ENCODE results near the gene SCARB1. TPM values are rescaled to one million over a fixed set of nuclear protein-coding genes. Genes with fewer than 3 reads are reported as not detected.

Gene SCARB1
- total and polyA plus RNA-seq, 4 donors: 14.9 to 88.4 (median 56.2) TPM

- no peak overlapping the region for H3K4me3 ChIP-seq (ENCODE audit: low read depth, low read length)
- H3K27me3 ChIP-seq (ENCODE audit: control insufficient read depth, insufficient read depth, low read length): no peaks in the 10 kb centered on the region
- WGBS (ENCODE audit: insufficient coverage): 83% methylated on average over 24 of the region's 27 CpGs
- peaks cover 8% of the 10 kb centered on the region for H3K4me1 ChIP-seq (ENCODE audit: control insufficient read depth, insufficient read depth, low read length)
- H3K36me3 ChIP-seq (ENCODE audit: control insufficient read depth, insufficient read depth, low read length): peaks cover 41% of the 10 kb centered on the region
- DNase-seq (ENCODE audit: low read depth in 4 of 6, low spot score in 6 of 6): peak in 1 of 6 donors; percentile 32
- no peak overlapping the region for H3K27ac ChIP-seq (ENCODE audit: low read depth, low read length)
- no peaks in the 10 kb centered on the region for H3K9me3 ChIP-seq (ENCODE audit: control insufficient read depth, insufficient read depth, low read length)
These were observed 84.2 kb downstream of the SCARB1 start for GRCh38 chr12:124779161-124780141.

DNA sequence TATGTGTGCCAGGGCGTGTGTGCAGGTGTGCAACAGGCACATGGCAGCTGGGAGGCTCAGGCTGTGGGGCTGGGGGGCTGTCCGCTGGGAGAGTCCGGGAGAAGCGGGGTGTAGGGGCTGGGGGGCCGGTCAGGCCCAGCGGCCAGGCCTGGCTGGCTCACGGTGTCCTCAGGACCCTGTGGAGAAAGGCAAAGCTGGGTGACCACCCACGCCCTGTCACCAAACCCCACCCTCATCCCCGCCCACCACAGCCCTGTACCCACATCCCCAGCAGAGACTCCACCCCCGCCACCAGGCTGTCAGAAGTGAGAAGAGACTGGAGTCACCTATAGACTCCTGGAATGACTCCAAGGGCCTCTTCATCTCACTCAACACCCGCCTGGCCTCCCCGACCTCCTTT lies 85.3 kb downstream of the SCARB1 start:
- Histone ChIP-seq H3K27me3 (ENCODE audit: control insufficient read depth, insufficient read depth, low read length) (no peaks in the 10 kb centered on the region), H3K4me3 (ENCODE audit: low read depth, low read length) (no peak overlapping the region), H3K27ac (ENCODE audit: low read depth, low read length) (no peak overlapping the region), H3K36me3 (ENCODE audit: control insufficient read depth, insufficient read depth, low read length) (peaks cover 31% of the 10 kb centered on the region), H3K4me1 (ENCODE audit: control insufficient read depth, insufficient read depth, low read length) (peaks cover 11% of the 10 kb centered on the region), H3K9me3 (ENCODE audit: control insufficient read depth, insufficient read depth, low read length) (no peaks in the 10 kb centered on the region)
- 85% methylated on average over 4 of the region's 12 CpGs for WGBS (ENCODE audit: insufficient coverage)
- DNase-seq (ENCODE audit: low read depth in 4 of 6, low spot score in 6 of 6): no peak

- Histone ChIP-seq H3K27ac (ENCODE audit: low read depth, low read length) (no peak overlapping the region), H3K27me3 (ENCODE audit: control insufficient read depth, insufficient read depth, low read length) (no peaks in the 10 kb centered on the region), H3K4me1 (ENCODE audit: control insufficient read depth, insufficient read depth, low read length) (peaks cover 11% of the 10 kb centered on the region), H3K9me3 (ENCODE audit: control insufficient read depth, insufficient read depth, low read length) (no peaks in the 10 kb centered on the region), H3K4me3 (ENCODE audit: low read depth, low read length) (no peak overlapping the region), H3K36me3 (ENCODE audit: control insufficient read depth, insufficient read depth, low read length) (peaks cover 29% of the 10 kb centered on the region)
- WGBS (ENCODE audit: insufficient coverage): 76% methylated on average over 24 of the region's 31 CpGs
- DNase-seq (ENCODE audit: low read depth in 4 of 6, low spot score in 6 of 6): no peak
These were observed 86.0 kb downstream of the SCARB1 start for GRCh38 chr12:124777399-124778372.

GRCh38 chr12:124776125-124776513 lies 87.5 kb downstream of the SCARB1 start:
- Histone ChIP-seq H3K9me3 (ENCODE audit: control insufficient read depth, insufficient read depth, low read length) (no peaks in the 10 kb centered on the region), H3K36me3 (ENCODE audit: control insufficient read depth, insufficient read depth, low read length) (peaks cover 28% of the 10 kb centered on the region), H3K4me1 (ENCODE audit: control insufficient read depth, insufficient read depth, low read length) (peaks cover 22% of the 10 kb centered on the region), H3K27ac (ENCODE audit: low read depth, low read length) (no peak overlapping the region), H3K4me3 (ENCODE audit: low read depth, low read length) (no peak overlapping the region), H3K27me3 (ENCODE audit: control insufficient read depth, insufficient read depth, low read length) (no peaks in the 10 kb centered on the region)
- DNase-seq (ENCODE audit: low read depth in 4 of 6, low spot score in 6 of 6): no peak
- WGBS (ENCODE audit: insufficient coverage): 100% methylated on average over 1 of the region's 5 CpGs

DNA sequence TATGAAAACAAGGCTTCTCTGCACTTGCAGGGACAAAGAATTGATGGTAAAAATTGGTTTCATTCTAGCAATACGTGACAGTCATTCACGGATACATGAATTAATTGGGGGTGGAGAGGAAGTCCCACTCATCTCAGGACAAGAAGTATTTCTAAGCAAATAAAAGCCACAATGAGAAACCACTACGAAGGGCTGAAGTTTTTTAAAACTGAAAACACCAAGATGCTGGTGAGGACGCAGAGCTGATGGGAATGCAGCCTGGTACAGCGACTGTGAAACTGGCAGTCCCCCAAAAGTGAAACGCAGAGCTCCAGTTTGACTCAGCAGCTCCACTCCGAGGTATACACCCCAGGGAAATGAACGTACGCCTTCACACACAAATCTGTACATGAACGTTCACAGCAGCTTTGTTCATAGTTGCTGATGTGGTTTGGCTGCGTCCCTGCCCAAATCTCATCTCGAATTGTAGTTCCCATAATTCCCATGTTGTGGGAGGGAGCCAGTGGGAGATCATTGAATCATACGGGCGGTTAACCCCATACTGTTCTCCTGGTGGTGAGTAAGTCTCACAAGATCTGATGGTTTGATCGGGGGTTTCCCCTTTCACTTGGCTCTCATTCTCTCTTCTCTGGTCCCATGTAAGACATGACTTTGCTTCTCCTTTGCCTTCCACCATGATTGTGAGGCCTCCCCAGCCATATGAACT lies 89.0 kb downstream of the SCARB1 start:
- Histone ChIP-seq H3K4me1 (ENCODE audit: control insufficient read depth, insufficient read depth, low read length) (peaks cover 22% of the 10 kb centered on the region), H3K36me3 (ENCODE audit: control insufficient read depth, insufficient read depth, low read length) (peaks cover 17% of the 10 kb centered on the region), H3K27me3 (ENCODE audit: control insufficient read depth, insufficient read depth, low read length) (no peaks in the 10 kb centered on the region), H3K27ac (ENCODE audit: low read depth, low read length) (peak overlapping the region; percentile 49), H3K4me3 (ENCODE audit: low read depth, low read length) (peak overlapping the region; percentile 3), H3K9me3 (ENCODE audit: control insufficient read depth, insufficient read depth, low read length) (no peaks in the 10 kb centered on the region)
- 51% methylated on average over 6 of the region's 15 CpGs for WGBS (ENCODE audit: insufficient coverage)
- DNase-seq (ENCODE audit: low read depth in 4 of 6, low spot score in 6 of 6): peak in 2 of 6 donors; percentile 54 to 86

GRCh38 chr12:124774054-124774461 lies 89.6 kb downstream of the SCARB1 start:
- DNase-seq (ENCODE audit: low read depth in 4 of 6, low spot score in 6 of 6): no peak
- Histone ChIP-seq H3K27ac (ENCODE audit: low read depth, low read length) (peak overlapping the region; percentile 48), H3K27me3 (ENCODE audit: control insufficient read depth, insufficient read depth, low read length) (no peaks in the 10 kb centered on the region), H3K36me3 (ENCODE audit: control insufficient read depth, insufficient read depth, low read length) (peaks cover 15% of the 10 kb centered on the region), H3K4me3 (ENCODE audit: low read depth, low read length) (no peak overlapping the region), H3K9me3 (ENCODE audit: control insufficient read depth, insufficient read depth, low read length) (no peaks in the 10 kb centered on the region), H3K4me1 (ENCODE audit: control insufficient read depth, insufficient read depth, low read length) (peaks cover 22% of the 10 kb centered on the region)
- WGBS (ENCODE audit: insufficient coverage): 63% methylated on average over 5 of the region's 12 CpGs

GRCh38 chr12:124772289-124773170 lies 91.1 kb downstream of the SCARB1 start:
- Histone ChIP-seq H3K4me1 (ENCODE audit: control insufficient read depth, insufficient read depth, low read length) (peaks cover 18% of the 10 kb centered on the region), H3K36me3 (ENCODE audit: control insufficient read depth, insufficient read depth, low read length) (peaks cover under 1% of the 10 kb centered on the region), H3K4me3 (ENCODE audit: low read depth, low read length) (no peak overlapping the region), H3K9me3 (ENCODE audit: control insufficient read depth, insufficient read depth, low read length) (no peaks in the 10 kb centered on the region), H3K27ac (ENCODE audit: low read depth, low read length) (no peak overlapping the region), H3K27me3 (ENCODE audit: control insufficient read depth, insufficient read depth, low read length) (no peaks in the 10 kb centered on the region)
- 69% methylated on average over 17 of the region's 26 CpGs for WGBS (ENCODE audit: insufficient coverage)
- DNase-seq (ENCODE audit: low read depth in 4 of 6, low spot score in 6 of 6): no peak

GRCh38 chr12:124771462-124772288 lies 92.0 kb downstream of the SCARB1 start:
- no peaks in the 10 kb centered on the region for H3K27me3 ChIP-seq (ENCODE audit: control insufficient read depth, insufficient read depth, low read length)
- DNase-seq (ENCODE audit: low read depth in 4 of 6, low spot score in 6 of 6): peak in 3 of 6 donors; percentile 68 to 93 (median 92)
- H3K9me3 ChIP-seq (ENCODE audit: control insufficient read depth, insufficient read depth, low read length): no peaks in the 10 kb centered on the region
- 31% methylated on average over 35 of the region's 35 CpGs for WGBS (ENCODE audit: insufficient coverage)
- no peak overlapping the region for H3K4me3 ChIP-seq (ENCODE audit: low read depth, low read length)
- H3K36me3 ChIP-seq (ENCODE audit: control insufficient read depth, insufficient read depth, low read length): no peaks in the 10 kb centered on the region
- no peak overlapping the region for H3K27ac ChIP-seq (ENCODE audit: low read depth, low read length)
- H3K4me1 ChIP-seq (ENCODE audit: control insufficient read depth, insufficient read depth, low read length): peaks cover 21% of the 10 kb centered on the region
